HEK293 (cell line): Measurements from ENCODE around the gene ZNF579.

Experiments used
- GLI4 ChIP-seq: fragments of 450-650 bp; formaldehyde crosslinking; IDR thresholded peaks from 2 replicates; pipeline ENCODE4 v1.5.1; 2016; ENCODE audit warnings: missing biosample characterization, missing genetic modification characterization
- GLIS1 ChIP-seq: fragments of 450-650 bp; formaldehyde crosslinking; IDR thresholded peaks from 2 replicates; pipeline ENCODE4 v1.5.1; 2016; ENCODE audit warnings: missing biosample characterization, missing genetic modification characterization
- IKZF3 ChIP-seq: fragments of 450-650 bp; IDR thresholded peaks from 2 replicates; pipeline ENCODE4 v1.5.0; 2018; ENCODE audit warnings: missing biosample characterization, mild to moderate bottlenecking, missing genetic modification characterization, moderate library complexity
- KLF1 ChIP-seq: fragments of 450-650 bp; formaldehyde crosslinking; IDR thresholded peaks from 2 replicates; pipeline ENCODE4 v1.5.1; 2016; ENCODE audit warnings: missing biosample characterization, missing genetic modification characterization
- KLF16 ChIP-seq: fragments of 450-650 bp; formaldehyde crosslinking; IDR thresholded peaks from 2 replicates; pipeline ENCODE4 v1.5.1; 2017; ENCODE audit warnings: missing biosample characterization, missing genetic modification characterization
- MYNN ChIP-seq: fragments of 450-650 bp; formaldehyde crosslinking; IDR thresholded peaks from 2 replicates; pipeline ENCODE4 v1.5.1; 2016; ENCODE audit warnings: missing biosample characterization, missing genetic modification characterization, borderline replicate concordance
- PBX3 ChIP-seq: sonication (generic); formaldehyde crosslinking; IDR thresholded peaks from 2 replicates; pipeline ENCODE4 v1.8.1; 2022; ENCODE audit warnings: mild to moderate bottlenecking, moderate library complexity, missing genetic modification reagents
- REPIN1 ChIP-seq: fragments of 450-650 bp; formaldehyde crosslinking; IDR thresholded peaks from 2 replicates; pipeline ENCODE4 v1.5.1; 2017; ENCODE audit warnings: missing biosample characterization, missing genetic modification characterization, low read depth
- SCRT2 ChIP-seq: fragments of 450-650 bp; formaldehyde crosslinking; IDR thresholded peaks from 2 replicates; pipeline ENCODE4 v1.5.1; 2016; ENCODE audit warnings: missing biosample characterization, missing genetic modification characterization
- SP3 ChIP-seq: fragments of 450-650 bp; formaldehyde crosslinking; IDR thresholded peaks from 2 replicates; pipeline ENCODE4 v1.5.1; 2016; ENCODE audit warnings: missing biosample characterization, missing genetic modification characterization
- TSHZ1 ChIP-seq: fragments of 450-650 bp; formaldehyde crosslinking; IDR thresholded peaks from 2 replicates; pipeline ENCODE4 v1.5.1; 2016; ENCODE audit warnings: missing biosample characterization, missing genetic modification characterization, borderline replicate concordance
- WT1 ChIP-seq: fragments of 450-650 bp; formaldehyde crosslinking; IDR thresholded peaks from 2 replicates; pipeline ENCODE4 v1.5.1; 2016; ENCODE audit warnings: missing biosample characterization, missing genetic modification characterization
- YY2 ChIP-seq: fragments of 450-650 bp; formaldehyde crosslinking; IDR thresholded peaks from 2 replicates; pipeline ENCODE4 v1.5.1; 2016; ENCODE audit warnings: missing biosample characterization, missing genetic modification characterization
- ZBTB1 ChIP-seq: fragments of 450-650 bp; formaldehyde crosslinking; IDR thresholded peaks from 2 replicates; pipeline ENCODE4 v1.5.1; 2016; ENCODE audit warnings: missing biosample characterization, missing genetic modification characterization
- ZBTB26 ChIP-seq: fragments of 450-650 bp; formaldehyde crosslinking; optimal IDR thresholded peaks from 2 replicates; pipeline ENCODE3; 2016; ENCODE audit warnings: missing biosample characterization, mild to moderate bottlenecking, missing genetic modification characterization
- ZFP69B ChIP-seq: fragments of 450-650 bp; formaldehyde crosslinking; IDR thresholded peaks from 2 replicates; pipeline ENCODE4 v1.5.1; 2016; ENCODE audit warnings: missing biosample characterization, missing genetic modification characterization
- ZNF112 ChIP-seq: fragments of 450-650 bp; formaldehyde crosslinking; IDR thresholded peaks from 2 replicates; pipeline ENCODE4 v1.5.0; 2017; ENCODE audit warnings: missing biosample characterization, missing genetic modification characterization
- ZNF146 ChIP-seq: fragments of 450-650 bp; formaldehyde crosslinking; IDR thresholded peaks from 2 replicates; pipeline ENCODE4 v1.5.1; 2016; ENCODE audit warnings: missing biosample characterization, missing genetic modification characterization
- ZNF248 ChIP-seq: fragments of 450-650 bp; formaldehyde crosslinking; IDR thresholded peaks from 2 replicates; pipeline ENCODE4 v1.5.1; 2017; ENCODE audit warnings: missing biosample characterization, missing genetic modification characterization
- ZNF311 ChIP-seq: fragments of 450-650 bp; formaldehyde crosslinking; IDR thresholded peaks from 2 replicates; pipeline ENCODE4 v1.5.1; 2017; ENCODE audit warnings: missing biosample characterization, missing genetic modification characterization, borderline replicate concordance
- ZNF366 ChIP-seq: fragments of 450-650 bp; formaldehyde crosslinking; conservative IDR thresholded peaks from 2 replicates; pipeline ENCODE4 v1.5.1; 2016; ENCODE audit warnings: missing biosample characterization, missing genetic modification characterization
- ZNF391 ChIP-seq: fragments of 450-650 bp; formaldehyde crosslinking; IDR thresholded peaks from 2 replicates; pipeline ENCODE4 v1.5.1; 2016; ENCODE audit warnings: low read depth, missing biosample characterization, missing genetic modification characterization, borderline replicate concordance
- ZNF394 ChIP-seq: fragments of 450-650 bp; formaldehyde crosslinking; IDR thresholded peaks from 2 replicates; pipeline ENCODE4 v1.5.1; 2016; ENCODE audit warnings: missing biosample characterization, missing genetic modification characterization, mild to moderate bottlenecking, moderate library complexity, borderline replicate concordance
- ZNF398 ChIP-seq: fragments of 450-650 bp; formaldehyde crosslinking; IDR thresholded peaks from 2 replicates; pipeline ENCODE4 v1.5.1; 2017; ENCODE audit warnings: missing biosample characterization, missing genetic modification characterization
- ZNF514 ChIP-seq: fragments of 450-650 bp; formaldehyde crosslinking; IDR thresholded peaks from 2 replicates; pipeline ENCODE4 v1.5.1; 2016; ENCODE audit warnings: missing biosample characterization, missing genetic modification characterization
- ZNF561 ChIP-seq: fragments of 450-650 bp; IDR thresholded peaks from 2 replicates; pipeline ENCODE4 v1.5.1; 2018; ENCODE audit warnings: missing biosample characterization, missing genetic modification characterization, borderline replicate concordance
- ZNF660 ChIP-seq: fragments of 450-650 bp; IDR thresholded peaks from 2 replicates; pipeline ENCODE4 v1.5.1; 2018; ENCODE audit warnings: missing biosample characterization, mild to moderate bottlenecking, missing genetic modification characterization
- ZNF692 ChIP-seq: fragments of 450-650 bp; formaldehyde crosslinking; IDR thresholded peaks from 2 replicates; pipeline ENCODE4 v1.5.1; 2016; ENCODE audit warnings: missing biosample characterization, missing genetic modification characterization
- ZNF843 ChIP-seq: fragments of 450-650 bp; formaldehyde crosslinking; IDR thresholded peaks from 2 replicates; pipeline ENCODE4 v1.5.1; 2016; ENCODE audit warnings: missing biosample characterization, missing genetic modification characterization
- ZXDB ChIP-seq: fragments of 450-650 bp; formaldehyde crosslinking; IDR thresholded peaks from 2 replicates; pipeline ENCODE4 v1.5.1; 2016; ENCODE audit warnings: missing biosample characterization, missing genetic modification characterization

The ZNF579 gene

GRCh38 chr19:55580628-55581144 is at the start of gene ZNF579 (continued):
- peak; percentile 19 for TF ChIP-seq ZBTB26 (tag by site-specific recombination)
- TF ChIP-seq ZNF561 (tag by site-specific recombination), result peak; percentile 85
- peak; percentile 51 for TF ChIP-seq ZNF366 (tag by site-specific recombination)
- TF ChIP-seq ZNF394, result peak; percentile 53; the same call in 1 of the 2 replicates
- TF ChIP-seq ZNF391, result peak; percentile 80; the same call in 1 of the 2 replicates
- TF ChIP-seq GLIS1 (tag by site-specific recombination), result peak; percentile 82
- 0 out of 2 replicates have a peak, but pooled peaks have one; percentile 83 for TF ChIP-seq GLI4 (tag by site-specific recombination)
- TF ChIP-seq ZXDB (tag by site-specific recombination), result peak; percentile 60
- peak; percentile 74 for TF ChIP-seq ZNF692
- TF ChIP-seq MYNN (tag by site-specific recombination), result no peak
- TF ChIP-seq KLF16 (tag by site-specific recombination), result peak; percentile 95
- TF ChIP-seq REPIN1 (tag by site-specific recombination), result peak; percentile 40; the same call in 1 of the 2 replicates
- TF ChIP-seq ZNF398 (tag by site-specific recombination), result peak; percentile 80
- no peak for TF ChIP-seq SCRT2 (tag by site-specific recombination)
- TF ChIP-seq ZNF514 (tag by site-specific recombination), result no peak
- peak; percentile 44; the same call in 1 of the 2 replicates for TF ChIP-seq KLF1 (tag by site-specific recombination)
- TF ChIP-seq WT1, result peak; percentile 37; the same call in 1 of the 2 replicates
- no peak for TF ChIP-seq ZNF112
- no peak for TF ChIP-seq ZNF248 (tag by site-specific recombination)
- no peak for TF ChIP-seq ZNF146
- TF ChIP-seq YY2 (tag by site-specific recombination), result peak; percentile 31; the same call in 1 of the 2 replicates
- TF ChIP-seq IKZF3 (tag by site-specific recombination), result peak; percentile 94
- peak; percentile 34; the same call in 1 of the 2 replicates for TF ChIP-seq ZNF843 (tag by site-specific recombination)
- TF ChIP-seq ZBTB1 (tag by site-specific recombination), result no peak
- peak; percentile 35; the same call in 1 of the 2 replicates for TF ChIP-seq ZFP69B (tag by site-specific recombination)
- TF ChIP-seq SP3 (tag by site-specific recombination), result peak; percentile 46; the same call in 1 of the 2 replicates
- TF ChIP-seq ZNF311, result no peak
- peak; percentile 96 for TF ChIP-seq ZNF660 (tag by site-specific recombination)
- TF ChIP-seq TSHZ1 (tag by site-specific recombination), result 0 out of 2 replicates have a peak, but pooled peaks have one; percentile 24
- TF ChIP-seq PBX3 (CRISPR knock-in tag), result peak; percentile 70; the same call in 1 of the 2 replicates
